OCI-LY7 (cell line): ENCODE data around the gene NOS3.

Experiments used
- EZH2phosphoT487 ChIP-seq: fragments of 200-600 bp; sonication (generic); IDR thresholded peaks from 2 replicates; pipeline ENCODE4 v1.6.1; 2018; ENCODE audit warnings: low read depth, borderline replicate concordance, mild to moderate bottlenecking, mixed run types, antibody characterized with exemption, low read length, moderate library complexity, mixed read lengths
- TF ChIP-seq, protein P1 (sequence below): fragments of 200-600 bp; sonication (generic); conservative IDR thresholded peaks from 2 replicates; pipeline ENCODE4 v1.5.1; 2014; ENCODE audit warnings: mild to moderate bottlenecking, antibody characterized with exemption, low read length, moderate library complexity, mixed read lengths

DNA sequence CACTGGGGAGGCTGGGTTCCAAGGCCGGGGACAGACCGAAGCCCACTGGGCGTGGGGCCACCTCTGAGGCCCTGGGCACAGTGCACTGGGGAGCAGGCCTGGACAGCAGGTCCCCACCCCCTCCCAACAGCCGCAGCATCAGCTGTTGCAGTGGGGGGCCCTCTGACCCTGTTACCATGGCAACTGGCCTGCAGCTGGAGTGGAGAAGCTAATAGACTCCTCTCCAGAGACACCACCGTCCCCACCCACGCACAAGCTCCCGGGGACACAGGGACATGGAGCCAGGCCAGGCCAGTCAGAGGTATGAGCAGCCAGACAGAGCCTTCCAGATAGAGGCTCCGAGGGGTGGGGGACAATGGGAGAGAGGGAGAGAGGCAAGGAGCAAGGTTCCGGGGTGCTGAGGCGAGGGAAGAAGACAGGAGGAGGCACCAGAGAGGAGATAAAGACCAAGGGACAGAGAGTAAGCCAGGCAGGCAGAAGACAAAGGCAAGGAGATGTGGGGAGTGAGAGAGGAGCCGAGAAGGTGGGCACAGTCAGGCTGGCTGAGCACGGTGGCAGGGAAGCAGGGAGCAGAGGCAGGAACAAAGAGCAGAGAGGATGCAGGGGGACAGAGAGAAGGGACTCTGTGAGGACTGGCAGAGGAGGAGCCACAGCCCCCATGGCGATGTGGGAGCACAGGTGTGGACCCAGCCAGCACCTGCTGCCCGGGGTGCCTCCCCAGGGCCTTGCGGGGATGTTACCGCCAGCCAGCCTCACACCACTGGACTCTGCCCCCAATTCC, 19.4 kb upstream of the NOS3 start:
- TF ChIP-seq, protein P1, sequence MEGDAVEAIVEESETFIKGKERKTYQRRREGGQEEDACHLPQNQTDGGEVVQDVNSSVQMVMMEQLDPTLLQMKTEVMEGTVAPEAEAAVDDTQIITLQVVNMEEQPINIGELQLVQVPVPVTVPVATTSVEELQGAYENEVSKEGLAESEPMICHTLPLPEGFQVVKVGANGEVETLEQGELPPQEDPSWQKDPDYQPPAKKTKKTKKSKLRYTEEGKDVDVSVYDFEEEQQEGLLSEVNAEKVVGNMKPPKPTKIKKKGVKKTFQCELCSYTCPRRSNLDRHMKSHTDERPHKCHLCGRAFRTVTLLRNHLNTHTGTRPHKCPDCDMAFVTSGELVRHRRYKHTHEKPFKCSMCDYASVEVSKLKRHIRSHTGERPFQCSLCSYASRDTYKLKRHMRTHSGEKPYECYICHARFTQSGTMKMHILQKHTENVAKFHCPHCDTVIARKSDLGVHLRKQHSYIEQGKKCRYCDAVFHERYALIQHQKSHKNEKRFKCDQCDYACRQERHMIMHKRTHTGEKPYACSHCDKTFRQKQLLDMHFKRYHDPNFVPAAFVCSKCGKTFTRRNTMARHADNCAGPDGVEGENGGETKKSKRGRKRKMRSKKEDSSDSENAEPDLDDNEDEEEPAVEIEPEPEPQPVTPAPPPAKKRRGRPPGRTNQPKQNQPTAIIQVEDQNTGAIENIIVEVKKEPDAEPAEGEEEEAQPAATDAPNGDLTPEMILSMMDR, result no peak
- no peak for TF ChIP-seq EZH2phosphoT487
